Testis (tissue), 2 donors: ENCODE data around the gene CHCHD3.

Experiments
- POLR2A ChIP-seq: fragments of 450-650 bp; IDR thresholded peaks from one replicate; pipeline ENCODE4 v1.6.1; 2017; ENCODE audit warnings: antibody characterized with exemption, mild to moderate bottlenecking, moderate library complexity
- TF ChIP-seq, protein P1 (sequence below), 3 experiments: fragments of 450-650 bp in 2 of 3; fragments of 200-600 bp in 1 of 3; sonication (generic) in 1 of 3; IDR thresholded peaks; one replicate each; pipeline ENCODE4 v1.5.1; 2016 to 2019; ENCODE audit warnings: antibody characterized with exemption in 3 of 3, mild to moderate bottlenecking in 2 of 3, moderate library complexity in 1 of 3

DNA sequence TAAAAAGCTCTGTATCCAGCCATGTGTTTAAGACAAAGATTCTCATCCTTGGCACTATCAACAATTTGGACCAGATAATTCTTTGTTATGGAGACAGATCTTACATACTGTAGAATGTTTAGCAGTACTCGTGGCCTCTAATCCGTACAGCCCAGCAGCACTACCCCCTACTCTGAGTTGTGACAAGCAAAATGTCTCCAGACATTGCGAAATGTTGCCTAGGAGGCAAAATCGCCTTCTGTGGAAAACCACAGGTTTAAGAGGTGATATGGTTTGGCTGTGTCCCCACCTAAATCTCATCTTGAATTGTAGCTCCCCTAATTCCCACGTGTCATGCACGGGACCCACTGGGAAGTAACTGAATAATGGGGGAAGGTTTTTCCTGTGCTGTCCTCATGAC lies 186.7 kb downstream of the CHCHD3 start:
- no peak for TF ChIP-seq POLR2A
- TF ChIP-seq, protein P1, sequence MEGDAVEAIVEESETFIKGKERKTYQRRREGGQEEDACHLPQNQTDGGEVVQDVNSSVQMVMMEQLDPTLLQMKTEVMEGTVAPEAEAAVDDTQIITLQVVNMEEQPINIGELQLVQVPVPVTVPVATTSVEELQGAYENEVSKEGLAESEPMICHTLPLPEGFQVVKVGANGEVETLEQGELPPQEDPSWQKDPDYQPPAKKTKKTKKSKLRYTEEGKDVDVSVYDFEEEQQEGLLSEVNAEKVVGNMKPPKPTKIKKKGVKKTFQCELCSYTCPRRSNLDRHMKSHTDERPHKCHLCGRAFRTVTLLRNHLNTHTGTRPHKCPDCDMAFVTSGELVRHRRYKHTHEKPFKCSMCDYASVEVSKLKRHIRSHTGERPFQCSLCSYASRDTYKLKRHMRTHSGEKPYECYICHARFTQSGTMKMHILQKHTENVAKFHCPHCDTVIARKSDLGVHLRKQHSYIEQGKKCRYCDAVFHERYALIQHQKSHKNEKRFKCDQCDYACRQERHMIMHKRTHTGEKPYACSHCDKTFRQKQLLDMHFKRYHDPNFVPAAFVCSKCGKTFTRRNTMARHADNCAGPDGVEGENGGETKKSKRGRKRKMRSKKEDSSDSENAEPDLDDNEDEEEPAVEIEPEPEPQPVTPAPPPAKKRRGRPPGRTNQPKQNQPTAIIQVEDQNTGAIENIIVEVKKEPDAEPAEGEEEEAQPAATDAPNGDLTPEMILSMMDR (IDR thresholded peaks at IDR 0.05): no peak
